HepG2 (cell line): ENCODE results near the gene TAF13. TPM values are rescaled to one million over a fixed set of nuclear protein-coding genes. Genes with fewer than 3 reads are reported as not detected.

Experiments
- ATF1 ChIP-seq: IDR thresholded peaks from 2 replicates; pipeline ENCODE4 v1.6.1; 2016; ENCODE audit warnings: mild to moderate bottlenecking, control low read depth
- CSRNP2 ChIP-seq: sonication (generic); formaldehyde crosslinking; conservative IDR thresholded peaks from 2 replicates; pipeline ENCODE4 v1.8.0; 2022; ENCODE audit warnings: low read depth, missing genetic modification reagents
- CTCF ChIP-seq: sonication (generic); formaldehyde crosslinking; IDR thresholded peaks from 2 replicates; pipeline ENCODE4 v1.5.0; 2020; ENCODE audit warnings: mild to moderate bottlenecking, missing genetic modification reagents, moderate library complexity
- DPF2 ChIP-seq: sonication (generic); formaldehyde crosslinking; IDR thresholded peaks from 2 replicates; pipeline ENCODE4 v1.4.0; 2020; ENCODE audit warnings: mild to moderate bottlenecking, low read depth, missing genetic modification reagents, borderline replicate concordance
- FOXO1 ChIP-seq: sonication (generic); formaldehyde crosslinking; IDR thresholded peaks from 2 replicates; pipeline ENCODE4 v1.4.0; 2020; ENCODE audit warnings: missing genetic modification reagents
- HOXD1 ChIP-seq: sonication (generic); formaldehyde crosslinking; IDR thresholded peaks from 2 replicates; pipeline ENCODE4 v1.5.0; 2020; ENCODE audit warnings: missing genetic modification reagents
- KLF16 ChIP-seq, 2 experiments: sonication (generic) in 1 of 2; formaldehyde crosslinking in 1 of 2; IDR thresholded peaks; 2 replicates each; pipeline versions ENCODE4 v1.6.1 to v1.8.0; 2016 to 2023; ENCODE audit warnings: missing genetic modification reagents in 2 of 2, missing compliant biosample characterization in 1 of 2
- UBTF ChIP-seq: sonication (generic); formaldehyde crosslinking; IDR thresholded peaks from 2 replicates; pipeline ENCODE4 v1.4.0; 2020; ENCODE audit warnings: mild to moderate bottlenecking, missing genetic modification reagents
- ZBTB25 ChIP-seq: IDR thresholded peaks from 2 replicates; pipeline ENCODE4 v1.6.1; 2018; ENCODE audit warnings: missing genetic modification reagents
- ZNF329 ChIP-seq: sonication (generic); formaldehyde crosslinking; IDR thresholded peaks from 2 replicates; pipeline ENCODE4 v1.9.0; 2021; ENCODE audit warnings: low read depth, mild to moderate bottlenecking, missing genetic modification reagents
- ZNF414 ChIP-seq: sonication (generic); formaldehyde crosslinking; IDR thresholded peaks from 2 replicates; pipeline ENCODE4 v1.5.0; 2020; ENCODE audit warnings: missing genetic modification reagents
- ZNF605 ChIP-seq: sonication (generic); formaldehyde crosslinking; IDR thresholded peaks from 2 replicates; pipeline ENCODE4 v1.8.0; 2022; ENCODE audit warnings: mild to moderate bottlenecking, missing genetic modification reagents
- polyA plus RNA-seq, 8 experiments: library from polyadenylated mRNA; depleted of rRNA in 3 of 8; stranded (reverse) in 7 of 8; unstranded in 1 of 8; fragments of >200 nt; fragmentation: Illumina TruSeq in 4 of 8; extraction: Trizol in 4 of 8; gene quantifications; 2 replicates each; pipeline versions ENCODE4 v1.2.1 to v1.2.3, GENCODE V29; 2011 to 2016; ENCODE audit warnings: low read depth in 4 of 8, missing spikeins in 1 of 8, mixed read lengths in 1 of 8; ENCODE audit not compliant: insufficient read depth in 1 of 8
- total RNA-seq, 5 experiments: library from RNA; depleted of rRNA; stranded (reverse); fragments of >200 nt; fragmentation: Illumina TruSeq; extraction: Trizol; gene quantifications; 2 replicates each; pipeline ENCODE4 v1.2.3, GENCODE V29; 2016; ENCODE audit warnings: low read depth in 1 of 5
- TF ChIP-seq, protein P1 (sequence below): IDR thresholded peaks from 2 replicates; pipeline ENCODE4 v1.6.1; 2016; ENCODE audit warnings: missing genetic modification reagents, missing compliant biosample characterization
- TF ChIP-seq, protein P2 (sequence below): sonication (generic); formaldehyde crosslinking; IDR thresholded peaks from 2 replicates; pipeline ENCODE4 v1.4.0; 2020; ENCODE audit warnings: missing genetic modification reagents

TAF13 gene
- total and polyA plus RNA-seq, 2 of the 13 experiments (the other 11 are each of a cell fraction or from before 2014, with no cell fraction given) = 11.5 to 36.3 TPM

- TF ChIP-seq ATF1 (CRISPR knock-in tag) (no peak), ZNF414 (no peak), DPF2 (CRISPR knock-in tag) (no peak), KLF16 (CRISPR knock-in tag; IDR thresholded peaks at IDR 0.05) (peak in 1 of 2 experiments; percentile 80; a peak in 2 of 4 replicates), UBTF (CRISPR knock-in tag) (0 out of 2 replicates have a peak, but pooled peaks have one; percentile 23), ZNF605 (CRISPR knock-in tag) (peak; percentile 60), CTCF (CRISPR knock-in tag) (peak; percentile 92), ZBTB25 (CRISPR knock-in tag) (peak; percentile 82), FOXO1 (0 out of 2 replicates have a peak, but pooled peaks have one; percentile 29), CSRNP2 (no peak), ZNF329 (CRISPR knock-in tag) (no peak), HOXD1 (CRISPR knock-in tag) (no peak)
- TF ChIP-seq, protein P1, sequence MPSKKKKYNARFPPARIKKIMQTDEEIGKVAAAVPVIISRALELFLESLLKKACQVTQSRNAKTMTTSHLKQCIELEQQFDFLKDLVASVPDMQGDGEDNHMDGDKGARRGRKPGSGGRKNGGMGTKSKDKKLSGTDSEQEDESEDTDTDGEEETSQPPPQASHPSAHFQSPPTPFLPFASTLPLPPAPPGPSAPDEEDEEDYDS (CRISPR knock-in tag) = peak; percentile 52
- TF ChIP-seq, protein P2, sequence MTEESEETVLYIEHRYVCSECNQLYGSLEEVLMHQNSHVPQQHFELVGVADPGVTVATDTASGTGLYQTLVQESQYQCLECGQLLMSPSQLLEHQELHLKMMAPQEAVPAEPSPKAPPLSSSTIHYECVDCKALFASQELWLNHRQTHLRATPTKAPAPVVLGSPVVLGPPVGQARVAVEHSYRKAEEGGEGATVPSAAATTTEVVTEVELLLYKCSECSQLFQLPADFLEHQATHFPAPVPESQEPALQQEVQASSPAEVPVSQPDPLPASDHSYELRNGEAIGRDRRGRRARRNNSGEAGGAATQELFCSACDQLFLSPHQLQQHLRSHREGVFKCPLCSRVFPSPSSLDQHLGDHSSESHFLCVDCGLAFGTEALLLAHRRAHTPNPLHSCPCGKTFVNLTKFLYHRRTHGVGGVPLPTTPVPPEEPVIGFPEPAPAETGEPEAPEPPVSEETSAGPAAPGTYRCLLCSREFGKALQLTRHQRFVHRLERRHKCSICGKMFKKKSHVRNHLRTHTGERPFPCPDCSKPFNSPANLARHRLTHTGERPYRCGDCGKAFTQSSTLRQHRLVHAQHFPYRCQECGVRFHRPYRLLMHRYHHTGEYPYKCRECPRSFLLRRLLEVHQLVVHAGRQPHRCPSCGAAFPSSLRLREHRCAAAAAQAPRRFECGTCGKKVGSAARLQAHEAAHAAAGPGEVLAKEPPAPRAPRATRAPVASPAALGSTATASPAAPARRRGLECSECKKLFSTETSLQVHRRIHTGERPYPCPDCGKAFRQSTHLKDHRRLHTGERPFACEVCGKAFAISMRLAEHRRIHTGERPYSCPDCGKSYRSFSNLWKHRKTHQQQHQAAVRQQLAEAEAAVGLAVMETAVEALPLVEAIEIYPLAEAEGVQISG = peak; percentile 96
These were observed 13.6 kb upstream of the TAF13 start (continued) for GRCh38 chr1:109089242-109090015.
